HG03025 (cell line): ENCODE data around the gene PPP6R2.
"Not testable (repeated sequence)": the region's sequence is repeated elsewhere in the genome, so short reads cannot be mapped to it uniquely, and the experiment has no call there.

Experiments used
- ATAC-seq: cut with Tn5 transposase; IDR thresholded peaks from one replicate; pipeline ENCODE4 v1.9.1; 2021; ENCODE audit warnings: mild to moderate bottlenecking, moderate library complexity; ENCODE audit not compliant: unreplicated experiment, low FRiP score

The PPP6R2 gene

GRCh38 chr22:50376085-50376651 lies 33.0 kb downstream of the PPP6R2 start:
- ATAC-seq, result no peak

GRCh38 chr22:50381021-50381555 lies 38.0 kb downstream of the PPP6R2 start:
- ATAC-seq, result not testable (repeated sequence)

GRCh38 chr22:50396751-50397370 lies 53.7 kb downstream of the PPP6R2 start:
- ATAC-seq, result no peak

GRCh38 chr22:50397371-50398060 lies 54.4 kb downstream of the PPP6R2 start:
- not testable (repeated sequence) for ATAC-seq

- no peak for ATAC-seq
Observed at GRCh38 chr22:50398831-50399648, 55.9 kb downstream of the PPP6R2 start.

- ATAC-seq, result no peak
Observed at GRCh38 chr22:50399751-50400331, 56.7 kb downstream of the PPP6R2 start.

- ATAC-seq, result no peak
Observed at GRCh38 chr22:50400406-50400805, 57.3 kb downstream of the PPP6R2 start.

- ATAC-seq, result no peak
Observed at GRCh38 chr22:50400931-50401330, 57.8 kb downstream of the PPP6R2 start.

- no peak for ATAC-seq
Observed at GRCh38 chr22:50401907-50402306, 58.8 kb downstream of the PPP6R2 start.

GRCh38 chr22:50403701-50404101 lies 60.6 kb downstream of the PPP6R2 start:
- ATAC-seq, result no peak

- no peak for ATAC-seq
Observed at GRCh38 chr22:50406416-50407170, 63.5 kb downstream of the PPP6R2 start.

GRCh38 chr22:50408311-50408710 lies 65.2 kb downstream of the PPP6R2 start:
- ATAC-seq, result no peak

- not testable (repeated sequence) for ATAC-seq
Observed at GRCh38 chr22:50408954-50409353, 65.8 kb downstream of the PPP6R2 start.

GRCh38 chr22:50414476-50415248 lies 71.5 kb downstream of the PPP6R2 start:
- ATAC-seq, result no peak

GRCh38 chr22:50415426-50415825 lies 72.3 kb downstream of the PPP6R2 start:
- no peak for ATAC-seq

- no peak for ATAC-seq
Observed at GRCh38 chr22:50416996-50417395, 73.9 kb downstream of the PPP6R2 start.

- no peak for ATAC-seq
Observed at GRCh38 chr22:50417411-50418210, 74.5 kb downstream of the PPP6R2 start.

- ATAC-seq, result no peak
Observed at GRCh38 chr22:50418624-50419023, 75.5 kb downstream of the PPP6R2 start.
